NOMO-1 treated with DMSO at 0.1 percent for 48 hours (cell line): Measurements from ENCODE around the gene VTA1.
A peak's percentile ranks its signal among the peaks of the same experiment; 100 is the strongest.
"Not testable (repeated sequence)": the region's sequence is repeated elsewhere in the genome, so short reads cannot be mapped to it uniquely, and the experiment has no call there.

ENCODE experiments used
- DNase-seq: peaks from one replicate; lab custom pipeline; 2025; ENCODE audit not compliant: unreplicated experiment; lab: John Stamatoyannopoulos, UW

Gene VTA1

GRCh38 chr6:142225552-142225951 is 78.5 kb downstream of the VTA1 start:
- no peak for DNase-seq

DNA sequence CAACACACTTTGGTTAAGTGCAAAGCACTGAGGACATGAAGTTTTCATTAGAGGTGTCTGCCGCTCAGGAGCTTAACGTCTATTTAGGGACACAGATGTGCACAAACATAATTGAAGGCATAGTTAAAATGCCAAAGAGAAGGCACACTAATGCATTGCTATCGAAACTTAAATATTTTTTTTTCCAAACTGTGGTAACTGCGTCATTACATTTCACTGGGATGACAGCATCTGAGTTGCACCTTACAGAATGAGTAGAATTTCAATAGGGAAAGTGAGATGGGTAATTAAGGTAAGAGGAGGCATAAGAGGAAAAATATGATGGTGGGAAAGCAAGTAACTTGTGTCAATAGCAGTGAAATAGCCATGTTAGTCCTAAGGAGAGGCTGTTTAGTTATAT is 79.7 kb downstream of the VTA1 start:
- DNase-seq = no peak

- DNase-seq = not testable (repeated sequence)
Measured at GRCh38 chr6:142229518-142230270, 82.6 kb downstream of the VTA1 start.

- not testable (repeated sequence) for DNase-seq
Measured at GRCh38 chr6:142232206-142233044, 85.4 kb downstream of the VTA1 start.

DNA sequence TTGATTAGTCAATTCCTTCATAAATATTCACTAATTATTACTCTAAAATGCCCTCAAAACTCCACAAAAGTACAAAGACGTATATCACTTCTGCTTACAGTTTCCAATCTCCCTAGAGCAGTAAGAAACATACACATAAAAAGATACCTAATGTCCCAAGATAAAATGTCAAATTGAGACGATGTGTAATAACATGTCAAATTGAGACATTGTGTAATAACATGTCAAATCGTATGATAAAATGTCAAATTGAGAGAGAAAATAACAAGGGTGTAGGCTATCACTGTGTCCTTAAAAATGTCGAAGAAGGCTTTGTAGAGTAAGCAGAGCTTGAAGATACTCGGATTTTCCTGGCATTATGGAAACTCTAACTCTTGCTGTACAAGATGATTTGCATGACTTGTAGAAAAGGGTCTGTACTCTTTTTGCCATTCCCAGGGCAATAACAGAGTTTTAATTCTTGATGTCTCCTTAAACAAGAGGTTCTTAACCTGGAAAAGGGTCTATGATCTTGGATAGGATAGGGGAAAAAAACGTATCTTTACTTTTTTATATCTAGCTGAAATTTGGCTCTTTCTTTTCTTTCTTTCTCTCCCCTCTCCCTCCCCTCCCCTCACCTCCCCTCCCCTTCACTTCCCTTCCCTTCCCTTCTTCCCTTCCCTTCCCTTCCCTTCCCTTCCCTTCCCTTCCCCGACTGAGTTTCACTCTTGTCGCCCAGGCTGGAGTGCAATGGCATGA is 87.1 kb downstream of the VTA1 start:
- DNase-seq = no peak

- no peak for DNase-seq
Measured at GRCh38 chr6:142235272-142235671, 88.2 kb downstream of the VTA1 start.

- DNase-seq = no peak
Measured at GRCh38 chr6:142235791-142236190, 88.7 kb downstream of the VTA1 start.

- DNase-seq = no peak
Measured at GRCh38 chr6:142236691-142237090, 89.6 kb downstream of the VTA1 start.

DNA sequence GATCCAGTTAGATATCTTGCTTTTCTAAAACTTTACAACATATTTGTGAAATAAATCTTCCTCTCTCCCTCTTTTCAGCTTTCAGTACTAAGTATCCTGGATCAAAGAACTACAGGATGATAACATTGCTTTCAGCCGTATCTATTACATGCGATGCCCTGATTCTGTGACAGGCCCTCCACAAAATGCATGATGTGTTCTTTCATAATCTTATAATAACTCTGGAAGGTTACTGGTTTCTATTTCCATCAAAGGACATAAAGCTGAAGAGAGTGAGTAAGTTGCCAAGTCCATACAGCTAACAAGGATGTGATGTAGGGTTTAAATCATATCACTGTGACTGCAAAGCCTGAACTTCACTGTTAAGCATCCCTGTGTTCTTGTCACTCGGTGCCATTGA is 91.8 kb downstream of the VTA1 start:
- no peak for DNase-seq

DNA sequence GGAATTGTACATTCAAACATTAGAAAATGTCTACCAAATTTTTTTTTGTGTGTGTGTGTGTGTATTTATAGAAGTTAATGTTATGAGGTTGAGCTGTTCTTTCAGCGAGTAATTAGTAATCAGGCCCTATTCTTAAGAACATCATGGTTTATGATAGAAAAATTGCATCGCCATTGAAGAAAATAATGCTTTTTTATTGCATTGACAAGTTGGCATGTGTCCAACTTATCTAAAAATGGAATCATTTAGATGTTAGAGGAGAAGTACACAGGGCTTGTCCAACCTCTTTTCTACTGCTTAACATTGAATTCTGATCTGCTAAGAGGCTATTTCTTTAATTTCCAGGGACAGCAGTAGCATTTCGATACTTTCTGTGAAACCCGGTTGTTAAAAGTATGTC is 93.1 kb downstream of the VTA1 start:
- DNase-seq = no peak

GRCh38 chr6:142241061-142241460 is 94.0 kb downstream of the VTA1 start:
- DNase-seq = peak; percentile 7

DNA sequence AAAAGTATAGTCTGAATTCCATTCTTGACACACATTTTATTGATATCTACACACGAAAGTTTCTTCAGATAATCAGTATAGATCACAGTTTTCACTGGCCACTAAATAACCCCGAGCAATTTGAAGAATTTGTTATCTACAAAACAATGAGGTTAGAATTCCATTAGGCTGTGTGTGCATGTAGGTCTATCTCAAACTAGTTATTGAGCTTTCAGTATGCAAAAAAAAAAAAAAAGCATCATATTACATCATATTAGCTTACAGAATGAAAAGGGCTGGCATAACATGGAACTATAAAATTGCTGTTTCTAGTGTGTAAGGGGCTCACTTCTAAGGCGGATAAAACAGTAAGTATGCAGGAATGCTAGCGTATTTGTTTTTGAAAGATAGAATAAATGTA is 95.2 kb downstream of the VTA1 start:
- DNase-seq = no peak

DNA sequence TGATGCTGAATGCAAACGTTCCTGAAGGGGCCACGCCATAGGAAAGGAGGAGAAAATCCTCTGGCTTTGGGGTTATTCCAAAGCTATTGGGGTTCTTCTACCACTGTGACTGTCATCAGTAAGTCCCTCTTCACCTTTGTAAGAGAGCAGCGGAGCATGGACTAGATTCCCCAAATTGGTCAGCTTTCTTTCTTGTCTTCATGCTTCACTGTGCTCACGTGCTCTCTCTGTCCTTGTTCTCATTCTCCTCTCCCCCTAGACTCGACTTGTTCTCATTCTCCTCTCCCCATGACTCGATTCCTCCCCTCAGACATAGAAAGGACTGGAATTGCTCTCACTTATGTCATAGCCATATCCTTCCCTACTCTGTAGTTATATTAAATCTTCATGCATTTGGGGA is 99.9 kb downstream of the VTA1 start:
- no peak for DNase-seq

GRCh38 chr6:142249266-142249665 is 102.2 kb downstream of the VTA1 start:
- no peak for DNase-seq

DNA sequence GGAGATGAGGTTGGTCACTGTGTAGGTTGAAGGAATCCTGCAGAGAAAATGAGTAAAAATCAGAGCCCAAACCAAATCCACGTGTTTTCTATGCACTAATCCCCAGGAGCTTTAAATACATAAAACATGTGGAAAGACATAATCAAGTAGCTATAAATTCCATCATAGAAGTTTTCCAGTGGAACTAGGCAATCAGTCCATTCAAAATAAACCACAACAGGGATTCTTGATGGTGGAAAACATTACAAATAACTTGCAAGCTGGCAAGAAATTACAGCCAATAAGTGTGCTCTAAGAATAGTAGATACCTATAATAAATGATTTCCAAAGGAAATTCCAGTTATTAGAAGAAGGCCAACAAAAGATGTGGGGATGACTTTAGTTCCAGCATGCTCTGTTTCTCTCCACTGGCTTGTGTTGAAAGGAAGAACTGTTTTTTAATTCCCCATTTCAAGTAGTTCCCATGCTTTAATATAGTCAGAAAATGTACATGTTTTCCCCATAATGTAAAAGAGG is 104.9 kb downstream of the VTA1 start:
- DNase-seq = no peak

GRCh38 chr6:142254513-142254912 is 107.5 kb downstream of the VTA1 start:
- no peak for DNase-seq

- DNase-seq = no peak
Measured at GRCh38 chr6:142255785-142256184, 108.7 kb downstream of the VTA1 start.

DNA sequence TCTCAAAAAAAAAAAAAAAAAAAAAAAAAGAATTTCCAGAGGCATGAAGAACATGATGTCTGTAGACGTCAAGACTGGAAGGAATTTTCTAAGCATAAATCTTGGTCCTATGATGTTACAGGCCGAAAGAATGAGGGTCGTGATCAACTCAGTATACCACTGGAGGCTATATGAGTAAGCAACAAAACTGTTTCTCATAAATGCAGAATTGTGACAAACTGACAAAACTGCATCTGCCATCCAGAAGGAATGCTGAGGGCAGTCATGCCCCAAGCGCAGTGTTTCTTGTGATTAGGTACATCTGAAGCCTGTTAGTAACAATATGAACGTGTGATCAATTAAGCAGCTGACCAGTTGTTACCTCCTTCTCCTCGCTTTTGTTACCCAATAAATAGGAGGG is 111.2 kb downstream of the VTA1 start:
- DNase-seq = no peak

DNA sequence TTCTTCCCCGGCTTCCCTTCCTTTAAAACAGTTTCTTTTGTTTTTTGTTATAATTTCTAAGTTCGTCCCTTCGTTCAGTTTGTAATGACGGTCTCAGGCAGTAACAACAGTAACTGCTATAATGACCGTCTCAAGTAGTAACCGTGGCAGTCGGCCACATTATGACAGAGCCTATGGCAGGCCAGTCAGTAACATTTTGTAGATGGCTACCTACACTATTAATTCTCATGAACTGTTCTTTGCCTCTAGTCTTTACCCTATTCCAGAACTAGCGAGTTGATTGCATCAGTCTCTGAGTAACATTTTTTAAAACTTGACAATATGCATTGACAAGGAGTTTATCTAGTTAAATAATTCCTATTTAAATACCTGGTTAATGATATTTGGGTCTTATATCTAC is 111.7 kb downstream of the VTA1 start:
- DNase-seq = no peak

- no peak for DNase-seq
Measured at GRCh38 chr6:142260748-142261147, 113.7 kb downstream of the VTA1 start.

DNA sequence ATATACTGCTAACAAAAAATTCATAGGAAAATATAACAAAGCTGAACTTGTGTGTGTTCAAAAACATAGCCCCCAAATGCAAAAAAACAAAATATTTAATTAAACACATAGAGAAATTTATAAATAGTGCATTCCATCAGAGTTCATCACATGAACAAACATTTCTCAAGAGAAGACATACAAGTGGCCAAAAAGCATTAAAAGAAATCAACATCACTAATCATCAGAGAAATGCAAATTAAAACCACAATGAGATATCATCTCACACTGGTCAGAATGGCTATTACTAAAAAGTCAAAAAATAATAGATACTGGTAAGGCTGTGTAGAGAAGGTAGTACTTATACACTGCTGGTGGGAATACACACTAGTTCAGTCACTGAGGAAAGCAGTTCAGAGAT is 115.2 kb downstream of the VTA1 start:
- no peak for DNase-seq

DNA sequence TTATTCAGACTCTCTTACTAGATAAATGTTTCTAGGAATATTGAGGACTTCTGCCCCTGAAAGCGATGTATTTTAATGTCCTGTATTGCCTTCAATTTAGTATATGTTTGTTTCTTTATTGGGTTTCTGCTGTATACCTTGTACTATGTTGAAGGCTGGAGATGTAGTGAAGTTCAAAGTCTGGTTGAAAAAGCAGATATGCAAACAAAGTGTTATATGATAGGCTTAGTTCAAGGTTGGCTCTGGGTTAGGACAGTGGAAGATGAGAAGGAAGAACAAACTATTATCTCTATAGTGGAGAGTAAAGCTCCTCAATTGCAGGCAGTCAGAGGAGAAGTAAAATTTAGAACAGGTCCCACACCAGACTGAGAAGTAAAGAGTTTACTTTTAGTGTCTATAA is 118.4 kb downstream of the VTA1 start:
- DNase-seq = no peak
